Duodenal mucosa (tissue), 2 donors: ENCODE measurements around the gene RNF187.

ENCODE experiments used
- H3K27ac ChIP-seq: one replicate; pipeline ENCODE4 v1.7.0; 2013; ENCODE audit warnings: low read depth, low read length
- H3K27me3 ChIP-seq, 2 donors: one replicate each; pipeline ENCODE4 v1.7.0; 2013; ENCODE audit warnings: low read length in 2 of 2, control low read depth in 1 of 2; ENCODE audit not compliant: insufficient read depth in 2 of 2, control insufficient read depth in 1 of 2
- H3K36me3 ChIP-seq, 2 donors: one replicate each; pipeline ENCODE4 v1.7.0; 2013; ENCODE audit warnings: low read length in 2 of 2, control low read depth in 1 of 2; ENCODE audit not compliant: insufficient read depth in 2 of 2, control insufficient read depth in 1 of 2
- H3K4me1 ChIP-seq, 2 donors: one replicate each; pipeline ENCODE4 v1.7.0; 2013; ENCODE audit warnings: low read length in 2 of 2, control low read depth in 1 of 2; ENCODE audit not compliant: insufficient read depth in 2 of 2, control insufficient read depth in 1 of 2
- H3K4me3 ChIP-seq, 2 donors: one replicate each; pipeline ENCODE4 v1.7.0; 2013; ENCODE audit warnings: low read length in 2 of 2, low read depth in 1 of 2
- H3K9ac ChIP-seq, 2 donors: one replicate each; pipeline ENCODE4 v1.7.0; 2013; ENCODE audit warnings: low read length in 2 of 2, low read depth in 1 of 2
- H3K9me3 ChIP-seq, 2 donors: one replicate each; pipeline ENCODE4 v1.7.0; 2013; ENCODE audit warnings: low read length in 2 of 2, control low read depth in 1 of 2; ENCODE audit not compliant: control insufficient read depth in 1 of 2

Gene RNF187

GRCh38 chr1:228469413-228470162 is 17.6 kb upstream of the RNF187 start:
- H3K4me1 ChIP-seq, result peaks cover 4 to 5% of the 10 kb centered on the region in 2 donors
- H3K27ac ChIP-seq, result no peak overlapping the region
- H3K9ac ChIP-seq, result no peak overlapping the region
- peaks cover 40 to 57% of the 10 kb centered on the region in 2 donors for H3K27me3 ChIP-seq
- H3K36me3 ChIP-seq, result no peaks in the 10 kb centered on the region
- H3K4me3 ChIP-seq, result no peak overlapping the region
- no peaks in the 10 kb centered on the region for H3K9me3 ChIP-seq

- no peak overlapping the region for H3K9ac ChIP-seq
- no peak overlapping the region for H3K27ac ChIP-seq
- H3K27me3 ChIP-seq, result peaks cover 25 to 41% of the 10 kb centered on the region in 2 donors
- no peaks in the 10 kb centered on the region for H3K9me3 ChIP-seq
- peaks cover 4 to 5% of the 10 kb centered on the region in 2 donors for H3K4me1 ChIP-seq
- no peak overlapping the region for H3K4me3 ChIP-seq
- H3K36me3 ChIP-seq, result no peaks in the 10 kb centered on the region
These were observed 15.9 kb upstream of the RNF187 start for GRCh38 chr1:228471154-228471761.

- Histone ChIP-seq H3K9ac (no peak overlapping the region), H3K9me3 (no peaks in the 10 kb centered on the region), H3K36me3 (no peaks in the 10 kb centered on the region), H3K27me3 (peaks cover 19 to 40% of the 10 kb centered on the region in 2 donors), H3K27ac (no peak overlapping the region), H3K4me3 (no peak overlapping the region), H3K4me1 (peaks cover 4 to 5% of the 10 kb centered on the region in 2 donors)
These were observed 15.3 kb upstream of the RNF187 start for GRCh38 chr1:228471762-228472398.

GRCh38 chr1:228472655-228473054 is 14.5 kb upstream of the RNF187 start:
- Histone ChIP-seq H3K4me3 (no peak overlapping the region), H3K4me1 (peaks cover 4 to 5% of the 10 kb centered on the region in 2 donors), H3K9ac (no peak overlapping the region), H3K27ac (no peak overlapping the region), H3K27me3 (peaks cover 15 to 32% of the 10 kb centered on the region in 2 donors), H3K9me3 (no peaks in the 10 kb centered on the region), H3K36me3 (no peaks in the 10 kb centered on the region)

GRCh38 chr1:228474507-228474906 is 12.7 kb upstream of the RNF187 start:
- Histone ChIP-seq H3K27ac (no peak overlapping the region), H3K9ac (no peak overlapping the region), H3K27me3 (peaks cover 5 to 18% of the 10 kb centered on the region in 2 donors), H3K36me3 (no peaks in the 10 kb centered on the region), H3K4me1 (peaks cover 5 to 9% of the 10 kb centered on the region in 2 donors), H3K4me3 (no peak overlapping the region), H3K9me3 (no peaks in the 10 kb centered on the region)

GRCh38 chr1:228475812-228476211 is 11.4 kb upstream of the RNF187 start:
- H3K9ac ChIP-seq, result no peak overlapping the region
- H3K27me3 ChIP-seq, result peaks cover 0 to 13% of the 10 kb centered on the region in 2 donors
- no peaks in the 10 kb centered on the region for H3K9me3 ChIP-seq

GRCh38 chr1:228477263-228477662 is 9.9 kb upstream of the RNF187 start:
- peaks cover 4 to 9% of the 10 kb centered on the region in 2 donors for H3K4me1 ChIP-seq
- H3K9me3 ChIP-seq, result no peaks in the 10 kb centered on the region
- no peaks in the 10 kb centered on the region for H3K36me3 ChIP-seq
- no peak overlapping the region for H3K27ac ChIP-seq
- peaks cover 0 to under 1% of the 10 kb centered on the region in 2 donors for H3K27me3 ChIP-seq
- no peak overlapping the region for H3K9ac ChIP-seq
- no peak overlapping the region for H3K4me3 ChIP-seq

More at GRCh38 chr1:228475812-228476211, 11.4 kb upstream of the RNF187 start:
- H3K27ac ChIP-seq, result no peak overlapping the region
- no peaks in the 10 kb centered on the region for H3K36me3 ChIP-seq
- H3K4me1 ChIP-seq, result peaks cover 5 to 12% of the 10 kb centered on the region in 2 donors
- no peak overlapping the region for H3K4me3 ChIP-seq

- Histone ChIP-seq H3K9ac (no peak overlapping the region), H3K9me3 (no peaks in the 10 kb centered on the region), H3K4me1 (peaks cover 0 to 8% of the 10 kb centered on the region in 2 donors), H3K4me3 (no peak overlapping the region), H3K27me3 (no peaks in the 10 kb centered on the region), H3K27ac (no peak overlapping the region), H3K36me3 (no peaks in the 10 kb centered on the region)
These were observed 8.9 kb upstream of the RNF187 start for GRCh38 chr1:228478326-228478725.

GRCh38 chr1:228478912-228479711 is 8.1 kb upstream of the RNF187 start:
- Histone ChIP-seq H3K9ac (no peak overlapping the region), H3K36me3 (no peaks in the 10 kb centered on the region), H3K27me3 (no peaks in the 10 kb centered on the region), H3K27ac (no peak overlapping the region), H3K4me3 (no peak overlapping the region), H3K9me3 (no peaks in the 10 kb centered on the region), H3K4me1 (peaks cover 0 to 8% of the 10 kb centered on the region in 2 donors)
